KMS-11 (cell line): ENCODE data around the gene SF3B3.

ENCODE experiments used
- H2AFZ ChIP-seq: fragments of 200-600 bp; sonication (generic); 2 replicates; pipeline ENCODE4 v1.6.1; 2016; ENCODE audit warnings: antibody characterized with exemption, mixed run types, low read depth
- H3K27ac ChIP-seq: fragments of 200-600 bp; sonication (generic); 2 replicates; pipeline ENCODE4 v1.6.1; 2016; ENCODE audit warnings: mild to moderate bottlenecking, mixed run types
- H3K27me3 ChIP-seq: fragments of 200-600 bp; sonication (generic); 2 replicates; pipeline ENCODE4 v1.6.1; 2017; ENCODE audit warnings: mild to moderate bottlenecking, low read depth, mixed run types, moderate library complexity; ENCODE audit not compliant: insufficient read depth
- H3K36me3 ChIP-seq: fragments of 200-600 bp; sonication (generic); 2 replicates; pipeline ENCODE4 v1.6.1; 2017; ENCODE audit warnings: mild to moderate bottlenecking, mixed run types; ENCODE audit not compliant: insufficient read depth
- H3K4me1 ChIP-seq: fragments of 200-600 bp; sonication (generic); 2 replicates; pipeline ENCODE4 v1.6.1; 2016; ENCODE audit warnings: mild to moderate bottlenecking, low read depth, mixed run types; ENCODE audit not compliant: poor library complexity, severe bottlenecking
- H3K4me2 ChIP-seq: fragments of 200-600 bp; sonication (generic); 2 replicates; pipeline ENCODE4 v1.7.0; 2016; ENCODE audit warnings: mild to moderate bottlenecking, mixed run types
- H3K4me3 ChIP-seq: fragments of 200-600 bp; sonication (generic); IDR thresholded peaks from 2 replicates; pipeline ENCODE4 v1.6.1; 2017; ENCODE audit warnings: low read depth, low read length, mixed read lengths; ENCODE audit not compliant: insufficient read depth
- H3K79me2 ChIP-seq: fragments of 200-600 bp; sonication (generic); 2 replicates; pipeline ENCODE4 v1.6.1; 2016; ENCODE audit warnings: low read depth, mixed run types; ENCODE audit not compliant: insufficient read depth
- H3K9ac ChIP-seq: fragments of 200-600 bp; sonication (generic); 2 replicates; pipeline ENCODE4 v1.6.1; 2016; ENCODE audit warnings: mild to moderate bottlenecking, mixed run types
- H4K20me1 ChIP-seq: fragments of 200-600 bp; sonication (generic); 2 replicates; pipeline ENCODE4 v1.6.1; 2016; ENCODE audit warnings: mild to moderate bottlenecking, mixed run types; ENCODE audit not compliant: insufficient read depth
- CTCF ChIP-seq: fragments of 200-600 bp; sonication (generic); conservative IDR thresholded peaks from 2 replicates; pipeline ENCODE4 v1.6.1; 2017; ENCODE audit warnings: low read depth, mild to moderate bottlenecking, antibody characterized with exemption, low read length, moderate library complexity, mixed read lengths

Gene SF3B3

GRCh38 chr16:70576431-70577255, 53.0 kb downstream of the SF3B3 start:
- Histone ChIP-seq H3K4me1 (peaks cover 10% of the 10 kb centered on the region), H3K36me3 (peaks cover 6% of the 10 kb centered on the region; the same call in 1 of the 2 replicates), H3K27ac (peak overlapping the region; percentile 18; the same call in 1 of the 2 replicates), H3K79me2 (no peaks in the 10 kb centered on the region), H4K20me1 (no peaks in the 10 kb centered on the region), H3K4me2 (no peak overlapping the region), H2AFZ (no peak overlapping the region), H3K27me3 (no peaks in the 10 kb centered on the region), H3K9ac (no peak overlapping the region), H3K4me3 (no peak overlapping the region)
- TF ChIP-seq CTCF: no peak

- H3K4me3 ChIP-seq: no peak overlapping the region
- no peaks in the 10 kb centered on the region for H4K20me1 ChIP-seq
- no peak overlapping the region; the same call in 1 of the 2 replicates for H3K27ac ChIP-seq
- no peak overlapping the region for H3K4me2 ChIP-seq
- no peaks in the 10 kb centered on the region for H3K79me2 ChIP-seq
- peaks cover 4% of the 10 kb centered on the region for H3K4me1 ChIP-seq
- H2AFZ ChIP-seq: no peak overlapping the region
- peaks cover 1% of the 10 kb centered on the region; the same call in 1 of the 2 replicates for H3K36me3 ChIP-seq
- no peaks in the 10 kb centered on the region for H3K27me3 ChIP-seq
- H3K9ac ChIP-seq: no peak overlapping the region
- no peak for TF ChIP-seq CTCF
These were observed 53.7 kb downstream of the SF3B3 start for GRCh38 chr16:70577256-70577698.

- H3K4me2 ChIP-seq: no peak overlapping the region
- H3K9ac ChIP-seq: no peak overlapping the region
- TF ChIP-seq CTCF: no peak
- H2AFZ ChIP-seq: no peak overlapping the region
- no peak overlapping the region for H3K4me3 ChIP-seq
- H4K20me1 ChIP-seq: no peaks in the 10 kb centered on the region
- H3K36me3 ChIP-seq: no peaks in the 10 kb centered on the region; the same call in 1 of the 2 replicates
- H3K79me2 ChIP-seq: no peaks in the 10 kb centered on the region
- H3K4me1 ChIP-seq: peaks cover 4% of the 10 kb centered on the region
- H3K27ac ChIP-seq: no peak overlapping the region
- H3K27me3 ChIP-seq: no peaks in the 10 kb centered on the region
These were observed 54.4 kb downstream of the SF3B3 start for GRCh38 chr16:70578035-70578434.

GRCh38 chr16:70579248-70579647, 55.6 kb downstream of the SF3B3 start:
- no peaks in the 10 kb centered on the region for H4K20me1 ChIP-seq
- no peak overlapping the region for H3K4me3 ChIP-seq
- no peak overlapping the region for H3K9ac ChIP-seq
- H3K79me2 ChIP-seq: no peaks in the 10 kb centered on the region
- no peaks in the 10 kb centered on the region for H3K27me3 ChIP-seq
- TF ChIP-seq CTCF: no peak
- no peak overlapping the region for H2AFZ ChIP-seq
- H3K4me2 ChIP-seq: no peak overlapping the region
- H3K36me3 ChIP-seq: no peaks in the 10 kb centered on the region
- H3K27ac ChIP-seq: no peak overlapping the region
- peaks cover 4% of the 10 kb centered on the region for H3K4me1 ChIP-seq
